HL-60 (cell line): ENCODE results near the gene ADGRB2.

Experiments
- DNase-seq, 2 experiments: peaks; one replicate each; pipeline ENCODE4 v3.0.0-alpha.2; 2010 to 2020; ENCODE audit warnings: low read depth in 1 of 2, low spot score in 1 of 2
- H3K27ac ChIP-seq: fragments of 250-450 bp; sonication (Bioruptor Pico); replicated peaks from 2 replicates; pipeline ENCODE4 v1.5.1; 2020; ENCODE audit warnings: mild to moderate bottlenecking, moderate library complexity
- H3K27me3 ChIP-seq: fragments of 250-450 bp; sonication (Bioruptor Pico); 2 replicates; pipeline ENCODE4 v1.5.1; 2021; ENCODE audit warnings: mild to moderate bottlenecking, moderate library complexity; ENCODE audit not compliant: insufficient read depth, poor library complexity, severe bottlenecking
- H3K4me3 ChIP-seq: replicated peaks from 2 replicates; pipeline ENCODE4 v1.5.1; 2011; ENCODE audit warnings: mild to moderate bottlenecking, control low read depth, low read length; ENCODE audit not compliant: insufficient read depth
- CTCF ChIP-seq: IDR thresholded peaks from one replicate; pipeline ENCODE4 v1.5.1; 2011; ENCODE audit warnings: low read length, control low read depth, inconsistent platforms; ENCODE audit not compliant: insufficient read depth
- GABPA ChIP-seq: IDR thresholded peaks from 2 replicates; pipeline ENCODE4 v1.6.1; 2012; ENCODE audit warnings: low read depth
- POLR2AphosphoS5 ChIP-seq: IDR thresholded peaks from 2 replicates; pipeline ENCODE4 v1.6.1; 2012; ENCODE audit warnings: low read depth
- SPI1 ChIP-seq: IDR thresholded peaks from 2 replicates; pipeline ENCODE4 v1.6.1; 2012; ENCODE audit warnings: low read depth, mild to moderate bottlenecking, borderline replicate concordance
- TF ChIP-seq, protein P1 (sequence below): IDR thresholded peaks from 2 replicates; pipeline ENCODE4 v1.6.1; 2012; ENCODE audit warnings: low read depth; ENCODE audit not compliant: insufficient replicate concordance

The ADGRB2 gene

GRCh38 chr1:31747304-31747703 lies 16.8 kb downstream of the ADGRB2 start:
- TF ChIP-seq SPI1 (no peak), GABPA (no peak), POLR2AphosphoS5 (no peak), CTCF (no peak)
- TF ChIP-seq, protein P1, sequence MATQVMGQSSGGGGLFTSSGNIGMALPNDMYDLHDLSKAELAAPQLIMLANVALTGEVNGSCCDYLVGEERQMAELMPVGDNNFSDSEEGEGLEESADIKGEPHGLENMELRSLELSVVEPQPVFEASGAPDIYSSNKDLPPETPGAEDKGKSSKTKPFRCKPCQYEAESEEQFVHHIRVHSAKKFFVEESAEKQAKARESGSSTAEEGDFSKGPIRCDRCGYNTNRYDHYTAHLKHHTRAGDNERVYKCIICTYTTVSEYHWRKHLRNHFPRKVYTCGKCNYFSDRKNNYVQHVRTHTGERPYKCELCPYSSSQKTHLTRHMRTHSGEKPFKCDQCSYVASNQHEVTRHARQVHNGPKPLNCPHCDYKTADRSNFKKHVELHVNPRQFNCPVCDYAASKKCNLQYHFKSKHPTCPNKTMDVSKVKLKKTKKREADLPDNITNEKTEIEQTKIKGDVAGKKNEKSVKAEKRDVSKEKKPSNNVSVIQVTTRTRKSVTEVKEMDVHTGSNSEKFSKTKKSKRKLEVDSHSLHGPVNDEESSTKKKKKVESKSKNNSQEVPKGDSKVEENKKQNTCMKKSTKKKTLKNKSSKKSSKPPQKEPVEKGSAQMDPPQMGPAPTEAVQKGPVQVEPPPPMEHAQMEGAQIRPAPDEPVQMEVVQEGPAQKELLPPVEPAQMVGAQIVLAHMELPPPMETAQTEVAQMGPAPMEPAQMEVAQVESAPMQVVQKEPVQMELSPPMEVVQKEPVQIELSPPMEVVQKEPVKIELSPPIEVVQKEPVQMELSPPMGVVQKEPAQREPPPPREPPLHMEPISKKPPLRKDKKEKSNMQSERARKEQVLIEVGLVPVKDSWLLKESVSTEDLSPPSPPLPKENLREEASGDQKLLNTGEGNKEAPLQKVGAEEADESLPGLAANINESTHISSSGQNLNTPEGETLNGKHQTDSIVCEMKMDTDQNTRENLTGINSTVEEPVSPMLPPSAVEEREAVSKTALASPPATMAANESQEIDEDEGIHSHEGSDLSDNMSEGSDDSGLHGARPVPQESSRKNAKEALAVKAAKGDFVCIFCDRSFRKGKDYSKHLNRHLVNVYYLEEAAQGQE, result no peak
- no peak overlapping the region for H3K4me3 ChIP-seq
- no peak for DNase-seq
- no peak overlapping the region for H3K27ac ChIP-seq
- H3K27me3 ChIP-seq, result peaks cover 2% of the 10 kb centered on the region

DNA sequence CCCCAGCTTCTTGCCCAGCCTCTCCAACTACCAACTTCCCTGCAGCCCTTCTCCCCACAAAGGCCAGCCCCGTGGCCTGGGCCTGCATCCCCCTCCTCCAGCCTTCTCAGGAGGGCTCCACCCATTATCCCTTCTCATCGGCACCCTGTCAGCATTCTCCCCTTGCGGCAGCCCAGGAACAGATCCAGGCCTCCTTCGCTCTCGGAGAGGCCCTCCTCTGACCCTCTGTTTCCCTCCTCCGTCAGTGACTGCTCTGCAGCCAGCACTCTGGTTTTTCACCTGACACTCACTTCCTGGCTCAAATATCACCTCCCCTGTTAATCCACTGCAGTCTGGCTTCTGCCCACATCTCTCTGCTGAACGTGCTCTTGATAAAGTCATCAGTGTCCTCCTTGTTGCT lies 17.5 kb downstream of the ADGRB2 start:
- Histone ChIP-seq H3K27ac (no peak overlapping the region), H3K27me3 (peaks cover 2% of the 10 kb centered on the region), H3K4me3 (no peak overlapping the region)
- DNase-seq, result no peak
- TF ChIP-seq POLR2AphosphoS5 (no peak), SPI1 (no peak), CTCF (no peak), GABPA (no peak)
- TF ChIP-seq, protein P1, result no peak

GRCh38 chr1:31745946-31746670 lies 18.0 kb downstream of the ADGRB2 start:
- no peak for DNase-seq
- no peak overlapping the region for H3K27ac ChIP-seq

More at GRCh38 chr1:31745946-31746670, 18.0 kb downstream of the ADGRB2 start:
- TF ChIP-seq SPI1 (no peak), CTCF (no peak), POLR2AphosphoS5 (no peak), GABPA (no peak)
- TF ChIP-seq, protein P1, result no peak
- H3K4me3 ChIP-seq, result no peak overlapping the region
- no peaks in the 10 kb centered on the region for H3K27me3 ChIP-seq
